Measurements from ENCODE around the gene ITPR2. TPM values are rescaled to one million over a fixed set of nuclear protein-coding genes. Genes with fewer than 3 reads are reported as not detected.

ITPR2 gene
- total RNA-seq, 4 donors from 2014 or later, result 32.6 to 87.5 (median 51.9) TPM

DNA sequence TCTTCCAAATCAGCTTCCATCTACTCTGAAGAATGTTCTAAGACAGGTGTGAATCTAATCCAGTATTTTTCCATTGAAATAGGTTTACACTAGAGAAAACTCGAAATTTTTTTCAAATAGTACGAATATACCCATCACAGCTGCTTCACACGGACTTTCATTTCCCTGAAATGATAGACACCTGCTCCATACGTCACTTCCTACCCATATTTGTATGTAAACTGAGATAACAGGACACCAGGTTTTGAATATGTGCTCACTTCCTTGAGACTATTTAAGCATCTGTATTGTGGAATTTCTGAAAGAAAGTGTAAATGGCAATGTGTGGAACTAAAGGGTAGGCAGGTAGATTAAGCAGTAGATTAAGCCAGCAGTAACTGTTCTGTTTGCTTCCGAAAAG, 13.4 kb upstream of the ITPR2 start:
- DNase-seq, result no peak
- TF ChIP-seq POLR2A (IDR thresholded peaks at IDR 0.05), result no peak
- TF ChIP-seq, protein P1, sequence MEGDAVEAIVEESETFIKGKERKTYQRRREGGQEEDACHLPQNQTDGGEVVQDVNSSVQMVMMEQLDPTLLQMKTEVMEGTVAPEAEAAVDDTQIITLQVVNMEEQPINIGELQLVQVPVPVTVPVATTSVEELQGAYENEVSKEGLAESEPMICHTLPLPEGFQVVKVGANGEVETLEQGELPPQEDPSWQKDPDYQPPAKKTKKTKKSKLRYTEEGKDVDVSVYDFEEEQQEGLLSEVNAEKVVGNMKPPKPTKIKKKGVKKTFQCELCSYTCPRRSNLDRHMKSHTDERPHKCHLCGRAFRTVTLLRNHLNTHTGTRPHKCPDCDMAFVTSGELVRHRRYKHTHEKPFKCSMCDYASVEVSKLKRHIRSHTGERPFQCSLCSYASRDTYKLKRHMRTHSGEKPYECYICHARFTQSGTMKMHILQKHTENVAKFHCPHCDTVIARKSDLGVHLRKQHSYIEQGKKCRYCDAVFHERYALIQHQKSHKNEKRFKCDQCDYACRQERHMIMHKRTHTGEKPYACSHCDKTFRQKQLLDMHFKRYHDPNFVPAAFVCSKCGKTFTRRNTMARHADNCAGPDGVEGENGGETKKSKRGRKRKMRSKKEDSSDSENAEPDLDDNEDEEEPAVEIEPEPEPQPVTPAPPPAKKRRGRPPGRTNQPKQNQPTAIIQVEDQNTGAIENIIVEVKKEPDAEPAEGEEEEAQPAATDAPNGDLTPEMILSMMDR (IDR thresholded peaks at IDR 0.05), result no peak

DNA sequence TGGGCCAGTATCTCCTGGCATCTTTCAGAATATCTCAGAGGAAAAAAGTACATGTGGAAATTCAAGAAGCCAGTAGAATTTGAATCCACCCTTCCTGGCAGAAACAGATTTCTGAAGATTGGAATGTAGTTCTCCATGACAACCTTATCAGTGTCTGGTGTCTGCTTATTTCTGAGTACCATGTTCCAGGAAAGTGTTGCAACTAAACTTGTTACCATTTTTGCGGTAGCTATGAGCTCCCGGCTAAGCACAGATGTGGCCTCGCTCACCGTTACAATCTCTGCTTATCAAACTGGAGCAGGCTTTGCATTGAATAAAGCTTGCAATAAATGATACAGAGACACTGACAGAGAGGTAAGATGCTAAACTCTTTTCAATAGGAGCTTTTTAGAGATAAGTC, 13.0 kb upstream of the ITPR2 start:
- Histone ChIP-seq H3K4me1 (no peaks in the 10 kb centered on the region), H3K9me3 (no peaks in the 10 kb centered on the region), H3K4me3 (no peak overlapping the region), H3K27me3 (no peaks in the 10 kb centered on the region), H3K36me3 (no peaks in the 10 kb centered on the region), H3K27ac (peak overlapping the region in 2 of 4 donors; percentile 21 to 42)
- DNase-seq, result no peak
- TF ChIP-seq POLR2A (IDR thresholded peaks at IDR 0.05), result no peak
- TF ChIP-seq, protein P1 (IDR thresholded peaks at IDR 0.05), result no peak

More for the DNA sequence above, 13.4 kb upstream of the ITPR2 start:
- Histone ChIP-seq H3K4me1 (no peaks in the 10 kb centered on the region), H3K9me3 (no peaks in the 10 kb centered on the region), H3K36me3 (no peaks in the 10 kb centered on the region), H3K4me3 (no peak overlapping the region), H3K27me3 (no peaks in the 10 kb centered on the region), H3K27ac (peak overlapping the region in 2 of 4 donors; percentile 21 to 42)

DNA sequence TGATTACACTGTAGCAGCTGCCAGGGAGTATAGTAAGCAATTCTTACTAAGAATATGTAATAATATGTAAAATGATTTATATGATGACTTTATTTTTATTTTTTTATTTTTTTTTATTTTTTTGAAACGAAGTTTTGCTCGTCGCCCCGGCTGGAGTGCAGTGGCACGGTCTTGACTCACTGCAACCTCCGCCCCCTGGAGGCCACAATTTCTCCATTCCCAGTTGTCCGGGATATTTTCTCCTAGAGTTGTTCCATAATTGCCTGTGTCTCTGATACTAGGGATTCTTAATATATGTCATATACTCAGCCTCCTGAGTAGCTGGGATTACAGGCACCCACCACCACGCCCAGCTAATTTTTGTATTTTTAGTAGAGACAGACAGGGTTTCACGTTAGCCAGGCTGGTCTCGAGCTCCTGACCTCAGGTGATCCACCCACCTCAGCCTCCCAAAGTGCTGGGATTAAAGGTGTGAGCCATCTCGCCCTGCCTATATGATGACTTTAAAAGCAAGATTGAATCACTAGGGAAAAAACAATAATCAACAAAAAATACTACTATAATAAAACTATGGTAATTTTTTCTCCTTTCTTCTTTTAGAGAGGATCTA, 12.2 kb upstream of the ITPR2 start:
- Histone ChIP-seq H3K27me3 (no peaks in the 10 kb centered on the region), H3K4me3 (no peak overlapping the region), H3K4me1 (no peaks in the 10 kb centered on the region), H3K36me3 (no peaks in the 10 kb centered on the region), H3K9me3 (no peaks in the 10 kb centered on the region), H3K27ac (no peak overlapping the region)
- TF ChIP-seq POLR2A (IDR thresholded peaks at IDR 0.05), result no peak
- TF ChIP-seq, protein P1 (IDR thresholded peaks at IDR 0.05), result peak; percentile 35 to 63 (median 52)
- DNase-seq, result peak; percentile 39 to 80 (median 65)

DNA sequence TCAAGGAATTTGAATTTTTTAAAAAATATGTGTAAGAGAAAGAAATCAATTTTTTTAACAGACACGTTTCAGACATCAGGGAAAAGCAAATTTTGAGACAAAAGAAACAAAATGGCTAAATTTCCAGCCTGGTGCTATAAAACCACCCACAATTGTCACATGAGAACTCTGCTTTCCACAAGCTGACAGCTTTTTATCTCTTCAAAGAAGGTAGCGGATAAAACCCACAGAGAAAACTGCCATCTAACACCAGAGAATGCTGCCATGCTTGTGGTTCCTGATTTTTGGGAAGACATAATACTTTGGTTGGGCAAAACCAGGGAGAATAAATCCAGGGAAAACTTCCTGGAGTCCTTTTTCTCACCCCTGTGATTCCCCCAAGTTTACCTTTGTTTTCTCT, 10.3 kb upstream of the ITPR2 start:
- Histone ChIP-seq H3K4me1 (no peaks in the 10 kb centered on the region), H3K36me3 (no peaks in the 10 kb centered on the region), H3K27me3 (no peaks in the 10 kb centered on the region), H3K4me3 (no peak overlapping the region), H3K9me3 (no peaks in the 10 kb centered on the region), H3K27ac (no peak overlapping the region)
- DNase-seq, result no peak
- TF ChIP-seq, protein P1 (IDR thresholded peaks at IDR 0.05), result no peak
- no peak for TF ChIP-seq POLR2A (IDR thresholded peaks at IDR 0.05)

DNA sequence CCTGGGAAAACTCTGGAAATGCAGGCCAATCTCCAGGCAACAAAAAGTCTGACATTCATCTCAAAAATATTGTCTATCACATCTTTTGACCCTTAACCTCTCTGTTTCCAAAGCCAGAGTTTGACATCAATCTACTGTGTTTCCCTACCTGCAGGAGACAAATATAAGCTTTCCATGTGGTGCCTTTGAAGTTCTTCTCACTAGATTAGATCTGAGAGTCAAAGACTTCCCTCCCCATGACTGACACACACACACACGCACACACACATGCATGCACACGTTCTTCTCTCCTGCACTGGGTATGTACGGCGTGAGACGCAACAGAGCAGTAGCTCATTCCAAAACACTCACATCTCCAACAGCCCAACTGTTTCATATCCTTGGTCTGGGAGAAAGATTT, 8.1 kb upstream of the ITPR2 start:
- H3K27ac ChIP-seq, result no peak overlapping the region
- TF ChIP-seq POLR2A (IDR thresholded peaks at IDR 0.05), result no peak
- TF ChIP-seq, protein P1 (IDR thresholded peaks at IDR 0.05), result no peak
- no peak overlapping the region for H3K4me3 ChIP-seq
- H3K27me3 ChIP-seq, result no peaks in the 10 kb centered on the region
- no peak for DNase-seq
- H3K4me1 ChIP-seq, result no peaks in the 10 kb centered on the region
- no peaks in the 10 kb centered on the region for H3K36me3 ChIP-seq
- H3K9me3 ChIP-seq, result no peaks in the 10 kb centered on the region

DNA sequence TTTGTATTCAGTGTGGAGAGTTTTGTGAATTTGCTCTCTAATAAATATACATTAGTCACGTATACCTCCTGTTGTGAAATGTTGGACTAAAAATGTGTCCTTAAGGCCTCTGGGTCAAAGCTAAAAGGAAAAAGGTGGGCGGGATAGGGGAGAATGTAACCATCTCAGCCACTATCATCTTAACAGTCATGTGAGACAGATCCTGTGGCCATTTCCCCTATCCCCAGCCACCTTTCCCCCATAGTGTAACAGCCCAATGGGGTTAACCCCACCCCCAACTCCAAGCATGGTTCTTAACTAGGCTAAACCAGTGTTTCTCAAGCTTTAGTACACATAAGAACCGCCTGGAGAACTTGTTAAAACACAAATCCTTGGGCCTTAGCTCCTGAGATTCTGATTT, 6.5 kb upstream of the ITPR2 start:
- Histone ChIP-seq H3K27me3 (no peaks in the 10 kb centered on the region), H3K27ac (no peak overlapping the region), H3K4me1 (no peaks in the 10 kb centered on the region), H3K36me3 (no peaks in the 10 kb centered on the region), H3K9me3 (no peaks in the 10 kb centered on the region), H3K4me3 (no peak overlapping the region)
- no peak for DNase-seq
- TF ChIP-seq, protein P1 (IDR thresholded peaks at IDR 0.05), result no peak
- TF ChIP-seq POLR2A (IDR thresholded peaks at IDR 0.05), result no peak

Measured in Peyer's patch (tissue), 4 donors.